ENCODE measurements around the gene CARNS1.

CARNS1 gene

DNA sequence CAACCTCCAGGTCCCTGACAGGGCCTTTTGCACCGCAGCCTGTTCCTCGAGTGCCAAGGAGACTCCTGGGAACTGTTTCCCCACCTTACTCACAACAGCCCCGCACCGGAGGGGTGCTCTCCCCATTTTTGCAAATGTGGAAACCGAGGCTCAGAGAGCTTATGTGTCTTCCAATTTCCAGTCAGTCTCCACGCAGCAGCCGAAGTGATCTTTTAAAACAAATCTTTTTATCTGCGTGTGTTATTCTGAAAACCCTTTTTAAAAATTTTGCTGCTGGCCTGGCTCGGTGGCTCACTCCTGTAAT is 54.0 kb downstream of the CARNS1 start:
- no peak for TF ChIP-seq CTCF (IDR thresholded peaks at IDR 0.05)
- DNase-seq (ENCODE audit: low spot score) = no peak
- H3K27ac ChIP-seq = peak overlapping the region; percentile 77 to 91

GRCh38 chr11:67470337-67471002 is 55.0 kb downstream of the CARNS1 start:
- H3K27ac ChIP-seq = no peak overlapping the region
- no peak for DNase-seq (ENCODE audit: low spot score)
- TF ChIP-seq CTCF (IDR thresholded peaks at IDR 0.05) = no peak
- H3K4me3 ChIP-seq = no peak overlapping the region

More for the DNA sequence above, 54.0 kb downstream of the CARNS1 start:
- H3K4me3 ChIP-seq = peak overlapping the region; percentile 93

DNA sequence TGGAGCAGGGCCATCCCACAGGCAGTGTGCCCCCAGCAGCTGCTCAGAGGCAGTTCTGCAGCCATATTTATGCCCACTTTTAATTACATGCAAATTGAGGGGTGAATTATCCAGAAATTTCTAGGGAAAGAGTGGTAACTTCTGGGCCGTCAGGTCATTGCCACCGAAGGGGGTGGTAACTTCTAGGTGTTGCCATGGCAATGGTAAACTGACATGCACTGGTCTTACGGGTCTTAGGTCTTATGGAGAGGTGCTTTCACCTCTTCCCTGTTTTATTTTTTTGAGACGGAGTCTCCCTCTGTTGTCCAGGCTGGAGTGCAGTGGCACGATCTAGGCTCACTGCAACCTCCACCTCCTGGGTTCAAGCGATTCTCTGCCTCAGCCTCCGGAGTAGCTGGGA is 57.4 kb downstream of the CARNS1 start:
- no peak for DNase-seq (ENCODE audit: low spot score)
- H3K4me3 ChIP-seq = no peak overlapping the region
- H3K27ac ChIP-seq = no peak overlapping the region
- no peak for TF ChIP-seq CTCF (IDR thresholded peaks at IDR 0.05)

Data from coronary artery (tissue), 2 donors.